AG08396 (cell line): ENCODE results near the gene OS9.
"Not testable (repeated sequence)": the region's sequence is repeated elsewhere in the genome, so short reads cannot be mapped to it uniquely, and the experiment has no call there.

Experiments used
- DNase-seq: peaks from one replicate; pipeline ENCODE4 v3.0.0; 2012; ENCODE audit warnings: low spot score, mixed read lengths

OS9 gene, protein sequence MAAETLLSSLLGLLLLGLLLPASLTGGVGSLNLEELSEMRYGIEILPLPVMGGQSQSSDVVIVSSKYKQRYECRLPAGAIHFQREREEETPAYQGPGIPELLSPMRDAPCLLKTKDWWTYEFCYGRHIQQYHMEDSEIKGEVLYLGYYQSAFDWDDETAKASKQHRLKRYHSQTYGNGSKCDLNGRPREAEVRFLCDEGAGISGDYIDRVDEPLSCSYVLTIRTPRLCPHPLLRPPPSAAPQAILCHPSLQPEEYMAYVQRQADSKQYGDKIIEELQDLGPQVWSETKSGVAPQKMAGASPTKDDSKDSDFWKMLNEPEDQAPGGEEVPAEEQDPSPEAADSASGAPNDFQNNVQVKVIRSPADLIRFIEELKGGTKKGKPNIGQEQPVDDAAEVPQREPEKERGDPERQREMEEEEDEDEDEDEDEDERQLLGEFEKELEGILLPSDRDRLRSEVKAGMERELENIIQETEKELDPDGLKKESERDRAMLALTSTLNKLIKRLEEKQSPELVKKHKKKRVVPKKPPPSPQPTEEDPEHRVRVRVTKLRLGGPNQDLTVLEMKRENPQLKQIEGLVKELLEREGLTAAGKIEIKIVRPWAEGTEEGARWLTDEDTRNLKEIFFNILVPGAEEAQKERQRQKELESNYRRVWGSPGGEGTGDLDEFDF

GRCh38 chr12:57693659-57694458 lies at the start of gene OS9:
TSS of gene OS9 (plus strand) at chr12:57694132. CDS start at chr12:57694162, 30 bp downstream.
- DNase-seq = peak; percentile 96

DNA sequence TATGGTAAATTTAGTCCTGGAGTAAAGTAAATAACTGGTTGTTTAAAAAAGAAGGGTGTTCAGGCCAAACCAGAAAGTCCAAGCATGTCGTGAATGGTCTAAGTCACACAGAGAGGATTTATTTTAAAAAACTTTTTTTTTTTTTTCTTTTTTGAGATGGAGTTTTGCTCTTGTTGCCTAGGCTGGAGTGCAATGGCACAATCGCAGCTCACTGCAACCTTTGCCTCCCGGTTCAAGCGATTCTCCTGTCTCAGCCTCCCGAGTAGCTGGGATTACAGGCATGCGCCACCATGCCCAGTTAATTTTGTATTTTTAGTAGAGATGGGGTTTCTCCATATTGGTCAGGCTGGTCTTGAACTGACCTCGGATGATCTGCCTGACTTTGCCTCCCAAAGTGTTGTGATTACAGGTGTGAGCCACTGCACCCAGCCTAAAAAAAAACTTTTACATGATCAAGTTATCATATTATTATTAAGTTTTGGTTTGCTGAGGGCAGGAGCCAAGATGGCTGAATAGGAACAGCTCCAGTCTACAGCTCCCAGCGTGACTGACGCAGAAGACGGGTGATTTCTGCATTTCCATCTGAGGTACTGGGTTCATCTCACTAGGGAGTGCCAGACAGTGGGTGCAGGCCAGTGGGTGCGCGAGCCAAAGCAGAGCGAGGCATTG lies 47.8 kb upstream of the OS9 start:
- not testable (repeated sequence) for DNase-seq

GRCh38 chr12:57646659-57647049 lies 47.3 kb upstream of the OS9 start:
- DNase-seq = not testable (repeated sequence)

DNA sequence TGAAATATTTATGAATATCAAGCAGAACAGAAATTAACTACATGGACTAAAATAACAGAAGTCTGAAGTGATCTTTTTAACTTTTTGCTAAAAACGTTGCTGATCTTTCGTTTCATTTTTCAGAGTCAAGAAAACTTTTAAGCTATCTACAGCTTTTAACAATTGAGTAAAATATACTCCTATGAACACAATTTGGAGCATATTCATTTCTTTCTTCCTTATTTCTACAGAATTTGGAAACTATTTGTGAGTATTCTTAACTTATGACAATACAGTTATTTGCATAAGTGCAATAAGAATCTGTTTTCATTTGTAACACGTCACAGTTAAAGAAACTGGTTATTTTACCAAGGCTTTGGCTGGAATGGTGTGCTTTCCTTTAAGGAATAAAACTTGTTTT lies 39.9 kb upstream of the OS9 start:
- no peak for DNase-seq

GRCh38 chr12:57655541-57656240 lies 38.2 kb upstream of the OS9 start:
- DNase-seq = no peak

GRCh38 chr12:57656408-57656807 lies 37.5 kb upstream of the OS9 start:
- not testable (repeated sequence) for DNase-seq

DNA sequence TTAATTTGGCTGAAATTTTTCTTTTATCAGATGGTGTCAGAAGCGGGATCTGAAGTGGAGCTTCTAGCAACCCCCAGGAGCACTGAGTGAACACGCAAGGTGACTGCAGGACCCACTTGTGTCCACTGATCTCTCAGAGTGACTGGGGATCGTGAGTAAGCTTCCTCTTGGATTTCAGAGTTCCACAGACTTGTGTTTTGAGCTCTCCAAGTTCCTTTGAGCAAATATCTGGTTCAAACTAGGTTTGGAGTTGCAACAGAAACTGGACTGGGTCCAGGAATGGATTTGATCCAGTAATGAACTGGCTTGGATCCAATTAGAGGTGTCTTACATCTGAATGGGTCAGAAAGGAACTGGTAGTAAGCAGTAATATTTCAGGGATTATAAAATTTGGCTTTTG lies 36.2 kb upstream of the OS9 start:
- DNase-seq = no peak

- DNase-seq = no peak
Observed at GRCh38 chr12:57658890-57659289, 35.0 kb upstream of the OS9 start.

GRCh38 chr12:57661376-57661775 lies 32.6 kb upstream of the OS9 start:
- DNase-seq = no peak

DNA sequence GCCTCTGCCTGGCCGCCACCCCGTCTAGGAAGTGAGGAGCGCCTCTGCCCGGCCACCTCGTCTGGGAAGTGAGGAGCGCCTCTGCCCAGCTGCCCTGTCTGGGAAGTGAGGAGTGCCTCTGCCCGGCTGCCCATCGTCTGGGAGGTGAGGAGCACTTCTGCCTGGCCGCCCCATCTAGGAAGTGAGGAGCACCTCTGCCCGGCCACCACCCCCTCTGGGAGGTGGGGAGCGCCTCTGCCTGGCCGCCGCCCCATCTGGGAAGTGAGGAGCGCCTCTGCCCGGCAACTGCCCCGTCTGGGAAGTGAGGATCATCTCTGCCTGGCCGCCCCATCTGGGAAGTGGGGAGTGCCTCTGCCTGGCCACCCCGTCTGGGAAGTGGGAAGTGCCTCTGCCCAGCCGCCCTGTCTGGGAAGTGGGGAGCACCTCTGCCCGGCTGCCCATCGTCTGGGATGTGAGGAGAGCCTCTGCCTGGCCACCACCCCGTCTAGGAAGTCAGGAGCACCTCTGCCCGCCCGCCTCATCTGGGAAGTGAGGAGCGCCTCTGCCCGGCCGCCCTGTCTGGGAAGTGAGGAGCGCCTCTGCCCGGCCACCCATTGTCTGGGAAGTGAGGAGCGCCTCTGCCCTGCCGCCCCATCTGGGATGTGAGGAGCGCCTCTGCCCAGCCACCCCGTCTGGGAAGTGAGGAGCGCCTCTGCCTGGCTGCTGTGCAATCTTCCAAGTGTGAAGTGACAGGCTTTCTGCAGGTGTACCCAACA lies 28.7 kb upstream of the OS9 start:
- not testable (repeated sequence) for DNase-seq

DNA sequence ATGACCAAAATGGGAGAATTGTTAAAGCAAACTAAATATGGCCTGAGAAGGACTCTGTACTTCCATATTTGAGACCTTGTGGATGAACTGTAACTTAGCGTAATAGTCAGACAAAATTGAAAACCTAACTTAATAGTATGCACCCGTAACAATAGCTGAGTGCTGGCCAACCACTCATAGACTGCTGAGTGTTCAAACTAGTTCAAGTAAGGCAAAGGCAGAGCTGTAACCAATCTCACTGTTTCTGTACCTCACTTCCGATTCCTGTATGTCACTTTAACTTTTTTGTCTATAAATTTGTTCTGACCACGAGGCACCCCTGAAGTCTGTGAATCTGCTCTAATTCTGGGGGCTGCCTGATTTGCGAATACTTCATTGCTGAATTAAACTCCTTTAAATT lies 27.0 kb upstream of the OS9 start:
- no peak for DNase-seq

GRCh38 chr12:57669691-57670090 lies 24.2 kb upstream of the OS9 start:
- not testable (repeated sequence) for DNase-seq

- not testable (repeated sequence) for DNase-seq
Observed at GRCh38 chr12:57671811-57672210, 22.1 kb upstream of the OS9 start.

GRCh38 chr12:57672801-57673200 lies 21.1 kb upstream of the OS9 start:
- DNase-seq = no peak

DNA sequence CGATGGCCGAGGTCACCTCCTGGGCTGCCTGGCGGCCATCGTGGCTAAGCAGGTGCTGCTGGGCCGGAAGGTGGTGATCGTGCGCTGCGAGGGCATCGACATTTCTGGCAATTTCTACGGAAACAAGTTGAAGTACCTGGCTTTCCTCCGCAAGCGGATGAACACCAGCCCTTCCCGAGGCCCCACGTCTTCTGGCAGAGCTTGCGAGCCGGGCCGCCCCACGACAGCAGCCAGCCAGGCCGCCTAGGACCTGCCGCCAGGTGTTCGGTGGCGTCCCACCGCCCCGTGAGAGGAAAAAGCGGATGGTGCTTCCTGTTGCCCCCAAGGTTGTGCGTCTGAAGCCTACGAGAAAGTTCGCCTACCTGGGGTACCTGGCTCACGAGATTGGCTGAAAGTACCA lies 19.2 kb upstream of the OS9 start:
- DNase-seq = no peak

GRCh38 chr12:57677947-57678346 lies 16.0 kb upstream of the OS9 start:
- not testable (repeated sequence) for DNase-seq

DNA sequence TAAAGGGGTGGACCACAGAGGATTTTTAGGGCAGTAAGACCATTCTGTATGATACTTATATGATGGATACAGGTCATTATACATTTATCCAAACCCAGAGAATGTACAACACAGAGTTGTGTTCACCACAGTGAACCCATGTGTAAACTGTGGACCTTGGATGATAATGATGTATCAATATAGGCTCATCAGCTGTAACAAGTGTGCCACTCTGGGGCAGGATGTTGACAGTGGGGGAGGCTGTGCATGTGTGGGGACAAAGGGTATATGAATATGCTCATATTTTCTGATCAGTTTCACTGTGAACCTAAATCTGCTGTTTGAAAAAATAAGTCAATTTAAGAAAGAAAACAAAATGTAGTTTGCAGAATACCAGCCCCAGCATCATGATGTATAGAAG lies 14.2 kb upstream of the OS9 start:
- DNase-seq = no peak

DNA sequence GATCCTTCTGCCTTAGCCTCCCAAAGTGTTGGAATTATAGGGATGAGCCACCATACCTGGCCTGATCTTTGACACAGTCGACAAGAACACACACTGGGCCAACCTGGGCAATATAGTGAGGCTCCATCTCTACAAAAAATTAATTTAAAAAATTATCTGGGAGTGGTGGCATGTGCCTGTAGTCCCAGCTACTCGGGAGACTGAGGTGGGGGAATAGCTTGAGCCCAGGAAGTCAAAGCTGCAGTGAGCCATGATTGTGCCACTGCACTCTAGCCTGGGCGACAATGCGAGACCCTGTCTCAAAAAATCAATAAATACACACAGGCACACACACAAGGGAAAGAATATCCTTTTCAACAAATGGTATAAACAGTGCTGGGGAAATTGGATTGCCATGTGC lies 6.1 kb upstream of the OS9 start:
- no peak for DNase-seq

DNA sequence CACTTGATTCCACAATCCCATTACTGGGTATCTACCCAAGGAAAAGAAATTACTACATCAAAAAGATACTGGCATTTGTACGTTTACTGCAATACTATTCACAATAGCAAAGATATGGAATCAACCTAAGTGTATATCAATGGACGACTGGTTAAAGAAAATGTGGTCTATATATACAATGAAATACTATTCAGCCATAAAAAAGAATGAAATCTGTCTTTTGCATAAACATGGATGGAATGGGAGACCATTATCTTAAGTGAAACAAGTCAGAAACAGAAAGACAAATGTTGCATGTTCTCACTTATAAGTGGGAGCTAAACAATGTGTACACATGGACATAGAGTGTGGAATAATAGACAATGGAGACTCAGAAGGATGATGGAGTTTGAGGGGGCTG lies 5.0 kb upstream of the OS9 start:
- DNase-seq = no peak

DNA sequence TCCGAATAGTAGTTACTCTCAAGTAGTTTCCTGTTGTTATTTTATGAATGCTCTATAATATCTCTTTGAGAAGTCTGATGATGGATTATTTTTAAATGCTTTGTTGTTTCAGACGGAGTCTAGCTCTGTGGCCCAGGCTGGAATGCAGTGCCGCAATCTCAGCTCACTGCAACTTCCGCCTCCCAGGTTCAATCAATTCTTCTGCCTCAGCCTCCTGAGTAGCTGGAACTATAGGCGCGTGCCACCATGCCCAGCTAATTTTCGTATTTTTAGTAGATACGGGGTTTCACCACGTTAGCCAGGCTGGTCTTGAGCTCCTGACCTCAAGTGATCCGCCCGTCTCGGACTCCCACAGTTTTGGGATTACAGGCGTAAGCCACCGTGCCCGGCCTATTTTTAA lies 1.4 kb upstream of the OS9 start:
- DNase-seq = no peak

DNA sequence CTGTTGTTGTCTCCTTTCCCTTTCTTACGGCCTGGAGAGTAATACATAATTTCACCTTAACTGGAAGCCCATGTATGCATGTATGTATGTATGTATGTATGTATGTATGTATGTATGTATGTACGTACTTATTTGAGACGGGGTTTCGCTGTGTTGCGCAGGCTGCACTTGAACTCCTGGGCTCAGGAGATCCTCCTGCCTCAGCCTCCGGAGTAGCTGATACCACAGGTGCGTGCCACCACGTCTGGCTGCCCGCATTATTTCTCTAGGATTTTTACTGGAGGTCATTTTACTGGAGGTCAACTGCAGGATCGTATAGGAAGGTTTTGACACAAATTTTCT lies 644 bp upstream of the OS9 start:
- DNase-seq = no peak
